ENCODE measurements around the gene FAM20A.

FAM20A gene

DNA sequence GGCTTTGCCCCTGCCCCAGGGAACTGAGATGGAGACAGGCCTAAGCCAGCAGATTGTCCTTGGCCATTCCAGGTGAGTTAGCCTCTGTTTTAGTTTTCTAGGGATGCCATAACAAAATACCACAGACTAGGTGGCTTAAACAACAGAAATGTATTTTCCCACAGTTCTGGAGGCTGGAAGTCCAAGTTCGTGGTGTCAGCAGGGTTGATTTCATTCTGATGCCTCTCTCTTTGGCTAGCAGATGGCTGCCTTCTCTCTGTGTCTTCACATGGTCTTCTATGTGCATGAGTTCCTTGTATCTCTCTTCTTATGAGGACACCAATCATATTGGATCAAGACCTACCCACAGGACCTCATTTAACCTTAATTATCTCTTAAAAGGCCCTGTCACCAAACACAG lies 12.8 kb downstream of the FAM20A start:
- TF ChIP-seq, protein P1, sequence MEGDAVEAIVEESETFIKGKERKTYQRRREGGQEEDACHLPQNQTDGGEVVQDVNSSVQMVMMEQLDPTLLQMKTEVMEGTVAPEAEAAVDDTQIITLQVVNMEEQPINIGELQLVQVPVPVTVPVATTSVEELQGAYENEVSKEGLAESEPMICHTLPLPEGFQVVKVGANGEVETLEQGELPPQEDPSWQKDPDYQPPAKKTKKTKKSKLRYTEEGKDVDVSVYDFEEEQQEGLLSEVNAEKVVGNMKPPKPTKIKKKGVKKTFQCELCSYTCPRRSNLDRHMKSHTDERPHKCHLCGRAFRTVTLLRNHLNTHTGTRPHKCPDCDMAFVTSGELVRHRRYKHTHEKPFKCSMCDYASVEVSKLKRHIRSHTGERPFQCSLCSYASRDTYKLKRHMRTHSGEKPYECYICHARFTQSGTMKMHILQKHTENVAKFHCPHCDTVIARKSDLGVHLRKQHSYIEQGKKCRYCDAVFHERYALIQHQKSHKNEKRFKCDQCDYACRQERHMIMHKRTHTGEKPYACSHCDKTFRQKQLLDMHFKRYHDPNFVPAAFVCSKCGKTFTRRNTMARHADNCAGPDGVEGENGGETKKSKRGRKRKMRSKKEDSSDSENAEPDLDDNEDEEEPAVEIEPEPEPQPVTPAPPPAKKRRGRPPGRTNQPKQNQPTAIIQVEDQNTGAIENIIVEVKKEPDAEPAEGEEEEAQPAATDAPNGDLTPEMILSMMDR (conservative IDR thresholded peaks at IDR 0.05; ENCODE audit: low read depth, low read length): no peak
- H3K27me3 ChIP-seq (ENCODE audit: insufficient read depth, low read depth): no peaks in the 10 kb centered on the region
- no peak overlapping the region for H2AFZ ChIP-seq (ENCODE audit: low read depth)
- H3K36me3 ChIP-seq (ENCODE audit: insufficient read depth): no peaks in the 10 kb centered on the region
- H3K4me3 ChIP-seq (IDR thresholded peaks at IDR 0.05; ENCODE audit: insufficient read depth, low read depth, low read length): no peak overlapping the region
- no peak overlapping the region for H3K9ac ChIP-seq
- H4K20me1 ChIP-seq (ENCODE audit: insufficient read depth): no peaks in the 10 kb centered on the region
- no peak overlapping the region for H3K27ac ChIP-seq
- H3K79me2 ChIP-seq (ENCODE audit: insufficient read depth, low read depth): no peaks in the 10 kb centered on the region
- no peaks in the 10 kb centered on the region for H3K4me1 ChIP-seq (ENCODE audit: low read depth, poor library complexity, severe bottlenecking)
- no peak overlapping the region for H3K4me2 ChIP-seq

DNA sequence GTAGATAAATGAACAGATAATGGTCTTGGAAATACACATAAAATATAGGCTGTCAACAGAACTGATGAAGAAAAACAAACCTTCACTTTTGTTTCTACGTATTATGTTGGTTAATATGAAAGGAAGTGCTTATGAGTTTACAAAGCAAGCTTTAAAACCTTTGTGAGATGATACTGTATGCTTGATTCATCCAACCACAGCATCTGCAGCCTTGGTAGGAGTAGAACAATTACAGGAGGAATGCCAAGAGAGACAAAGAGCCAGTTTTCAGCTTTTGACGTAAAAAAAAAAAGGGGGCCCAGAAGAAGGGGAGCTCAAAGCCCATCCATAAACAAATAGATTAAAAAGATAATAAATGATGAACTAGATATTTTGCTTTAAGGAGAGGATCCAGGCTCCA lies 13.3 kb downstream of the FAM20A start:
- no peaks in the 10 kb centered on the region for H4K20me1 ChIP-seq (ENCODE audit: insufficient read depth)
- no peak overlapping the region for H3K4me3 ChIP-seq (IDR thresholded peaks at IDR 0.05; ENCODE audit: insufficient read depth, low read depth, low read length)
- TF ChIP-seq, protein P1 (conservative IDR thresholded peaks at IDR 0.05; ENCODE audit: low read depth, low read length): no peak
- H2AFZ ChIP-seq (ENCODE audit: low read depth): no peak overlapping the region
- H3K4me2 ChIP-seq: no peak overlapping the region
- no peak overlapping the region for H3K27ac ChIP-seq
- H3K79me2 ChIP-seq (ENCODE audit: insufficient read depth, low read depth): no peaks in the 10 kb centered on the region
- H3K9ac ChIP-seq: no peak overlapping the region
- no peaks in the 10 kb centered on the region for H3K27me3 ChIP-seq (ENCODE audit: insufficient read depth, low read depth)
- no peaks in the 10 kb centered on the region for H3K36me3 ChIP-seq (ENCODE audit: insufficient read depth)
- H3K4me1 ChIP-seq (ENCODE audit: low read depth, poor library complexity, severe bottlenecking): no peaks in the 10 kb centered on the region

DNA sequence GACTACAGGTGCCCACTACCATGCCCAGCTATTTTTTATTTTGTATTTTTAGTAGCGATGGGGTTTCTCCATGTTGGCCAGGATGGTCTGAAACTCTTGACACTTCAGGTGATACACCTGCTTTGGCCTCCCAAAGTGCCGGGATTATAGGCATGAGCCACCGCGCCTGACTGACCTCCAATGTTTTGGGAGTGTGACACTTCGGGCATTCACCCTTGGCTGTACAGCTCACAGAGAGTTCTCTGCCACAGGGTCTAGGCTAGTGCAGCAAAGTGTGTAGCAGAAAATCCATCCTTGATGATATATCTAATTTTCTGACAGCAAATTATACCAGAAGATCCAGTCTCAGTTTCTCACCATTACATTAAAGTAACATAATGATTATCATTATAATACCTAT lies 14.1 kb downstream of the FAM20A start:
- Histone ChIP-seq H4K20me1 (ENCODE audit: insufficient read depth) (no peaks in the 10 kb centered on the region), H3K27me3 (ENCODE audit: insufficient read depth, low read depth) (no peaks in the 10 kb centered on the region), H3K36me3 (ENCODE audit: insufficient read depth) (no peaks in the 10 kb centered on the region), H3K27ac (no peak overlapping the region), H3K79me2 (ENCODE audit: insufficient read depth, low read depth) (no peaks in the 10 kb centered on the region), H3K4me1 (ENCODE audit: low read depth, poor library complexity, severe bottlenecking) (no peaks in the 10 kb centered on the region), H3K9ac (no peak overlapping the region), H3K4me3 (IDR thresholded peaks at IDR 0.05; ENCODE audit: insufficient read depth, low read depth, low read length) (no peak overlapping the region), H3K4me2 (no peak overlapping the region), H2AFZ (ENCODE audit: low read depth) (no peak overlapping the region)
- TF ChIP-seq, protein P1 (conservative IDR thresholded peaks at IDR 0.05; ENCODE audit: low read depth, low read length): no peak

DNA sequence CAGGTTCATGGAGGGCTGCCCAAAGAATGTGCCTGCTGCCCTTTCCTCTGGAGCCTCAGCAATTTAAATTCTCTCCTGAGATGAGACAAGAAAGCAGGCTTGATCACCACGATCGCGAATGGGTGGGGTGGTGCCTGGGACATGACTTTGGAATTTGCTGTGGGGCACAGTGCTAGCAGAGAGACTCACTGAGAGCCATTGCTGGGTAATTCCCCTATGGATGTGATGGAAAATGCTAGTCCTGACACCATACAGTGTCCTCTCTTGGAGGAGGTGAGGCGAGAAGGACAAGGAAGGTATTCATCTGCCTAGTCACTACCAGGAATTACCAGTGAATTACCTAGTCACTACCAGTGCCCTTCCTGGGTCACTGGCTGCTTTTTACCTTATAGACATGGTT lies 15.5 kb downstream of the FAM20A start:
- H4K20me1 ChIP-seq (ENCODE audit: insufficient read depth): no peaks in the 10 kb centered on the region
- no peaks in the 10 kb centered on the region for H3K36me3 ChIP-seq (ENCODE audit: insufficient read depth)
- H3K4me3 ChIP-seq (IDR thresholded peaks at IDR 0.05; ENCODE audit: insufficient read depth, low read depth, low read length): no peak overlapping the region
- H3K27ac ChIP-seq: no peak overlapping the region
- no peaks in the 10 kb centered on the region for H3K4me1 ChIP-seq (ENCODE audit: low read depth, poor library complexity, severe bottlenecking)
- H2AFZ ChIP-seq (ENCODE audit: low read depth): no peak overlapping the region
- no peaks in the 10 kb centered on the region for H3K27me3 ChIP-seq (ENCODE audit: insufficient read depth, low read depth)
- no peaks in the 10 kb centered on the region for H3K79me2 ChIP-seq (ENCODE audit: insufficient read depth, low read depth)
- H3K4me2 ChIP-seq: no peak overlapping the region
- no peak overlapping the region for H3K9ac ChIP-seq
- TF ChIP-seq, protein P1 (conservative IDR thresholded peaks at IDR 0.05; ENCODE audit: low read depth, low read length): no peak
